ENCODE measurements around the gene KCNK7.

KCNK7 gene

GRCh38 chr11:65585396-65586246 lies 10.0 kb downstream of the KCNK7 start:
- DNase-seq: no peak

GRCh38 chr11:65584723-65585171 lies 10.9 kb downstream of the KCNK7 start:
- DNase-seq: no peak

- no peak for DNase-seq
Observed at GRCh38 chr11:65584106-65584505, 11.5 kb downstream of the KCNK7 start.

GRCh38 chr11:65583589-65583988 lies 12.0 kb downstream of the KCNK7 start:
- DNase-seq: no peak

- no peak for DNase-seq
Observed at GRCh38 chr11:65581928-65582327, 13.7 kb downstream of the KCNK7 start.

- no peak for DNase-seq
Observed at GRCh38 chr11:65580756-65581155, 14.8 kb downstream of the KCNK7 start.

GRCh38 chr11:65580031-65580692 lies 15.4 kb downstream of the KCNK7 start:
- no peak for DNase-seq

- no peak for DNase-seq
Observed at GRCh38 chr11:65579291-65579690, 16.3 kb downstream of the KCNK7 start.

GRCh38 chr11:65578667-65579066 lies 16.9 kb downstream of the KCNK7 start:
- no peak for DNase-seq

GRCh38 chr11:65578134-65578533 lies 17.5 kb downstream of the KCNK7 start:
- DNase-seq: no peak

GRCh38 chr11:65577756-65578109 lies 17.9 kb downstream of the KCNK7 start:
- no peak for DNase-seq

GRCh38 chr11:65576867-65577755 lies 18.5 kb downstream of the KCNK7 start:
- peak; percentile 39 to 43 for DNase-seq

GRCh38 chr11:65576232-65576866 lies 19.3 kb downstream of the KCNK7 start:
- no peak for DNase-seq

- peak; percentile 68 to 69 for DNase-seq
Observed at GRCh38 chr11:65575568-65576231, 19.9 kb downstream of the KCNK7 start, which contains the start of gene EHBP1L1. Gene EHBP1L1 (plus strand): TSS chr11:65576053. CDS start chr11:65576303, 250 bp downstream.

- no peak for DNase-seq
Observed at GRCh38 chr11:65574811-65575567, 20.6 kb downstream of the KCNK7 start.

- peak; percentile 96 to 97 for DNase-seq
Observed at GRCh38 chr11:65574109-65574810, 21.3 kb downstream of the KCNK7 start.

- no peak for DNase-seq
Observed at GRCh38 chr11:65573391-65574079, 22.1 kb downstream of the KCNK7 start.

- DNase-seq: peak; percentile 79 to 82
Observed at GRCh38 chr11:65572356-65573051, 23.1 kb downstream of the KCNK7 start, which contains the start of gene FAM89B. Gene FAM89B (plus strand): TSS chr11:65572538. CDS start chr11:65572670, 132 bp downstream.

- DNase-seq: peak in 1 of 2 experiments; percentile 27
Observed at GRCh38 chr11:65571940-65572339, 23.7 kb downstream of the KCNK7 start.
